ENCODE results near the gene MTG1.
"Not testable (repeated sequence)": the region's sequence is repeated elsewhere in the genome, so short reads cannot be mapped to it uniquely, and the experiment has no call there.

The MTG1 gene

DNA sequence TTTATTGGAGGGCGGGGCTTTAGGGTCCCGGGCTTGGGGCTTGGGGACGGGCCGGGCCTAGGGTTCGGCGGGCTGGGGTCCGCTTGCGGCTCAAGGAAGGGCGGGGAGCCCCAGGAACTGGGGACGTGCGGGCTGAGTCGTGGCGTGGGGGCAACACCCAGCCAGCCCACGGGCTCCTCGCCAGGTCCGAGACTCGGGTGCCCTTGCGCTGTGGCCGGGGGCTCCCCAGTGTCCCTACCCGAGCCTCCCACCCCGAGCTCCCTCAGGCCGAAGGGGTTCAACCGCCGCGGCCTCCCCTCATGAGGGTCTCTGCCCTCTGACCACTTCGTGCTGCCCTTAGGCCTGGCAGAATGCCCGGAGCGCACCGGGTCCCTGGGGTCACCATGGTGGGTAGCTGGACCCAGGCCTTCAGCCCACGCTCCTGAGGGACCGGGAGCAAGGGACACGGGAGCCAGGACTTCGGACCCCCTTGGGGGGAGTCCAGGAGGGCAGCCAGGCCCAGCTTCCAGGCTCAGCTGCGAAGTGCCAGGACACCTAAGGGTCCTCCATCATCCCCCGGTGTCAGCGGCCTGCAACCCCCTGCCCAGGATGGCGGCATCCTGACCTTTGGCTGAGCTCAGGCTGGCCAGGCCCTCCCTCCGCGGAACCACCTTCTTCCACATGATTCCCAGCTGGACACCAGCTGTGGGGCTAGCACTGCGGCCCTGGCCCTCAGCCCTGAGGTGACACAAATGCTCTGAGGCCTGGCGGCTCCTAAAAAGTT is 35.6 kb upstream of the MTG1 start:
- in situ Hi-C loops (cut with MboI; ENCODE audit: low sequenced_read_pairs) = no loop called here

- in situ Hi-C loops (cut with MboI; ENCODE audit: low sequenced_read_pairs) = no loop called here
Measured at GRCh38 chr10:133358925-133359310, 35.0 kb upstream of the MTG1 start.

DNA sequence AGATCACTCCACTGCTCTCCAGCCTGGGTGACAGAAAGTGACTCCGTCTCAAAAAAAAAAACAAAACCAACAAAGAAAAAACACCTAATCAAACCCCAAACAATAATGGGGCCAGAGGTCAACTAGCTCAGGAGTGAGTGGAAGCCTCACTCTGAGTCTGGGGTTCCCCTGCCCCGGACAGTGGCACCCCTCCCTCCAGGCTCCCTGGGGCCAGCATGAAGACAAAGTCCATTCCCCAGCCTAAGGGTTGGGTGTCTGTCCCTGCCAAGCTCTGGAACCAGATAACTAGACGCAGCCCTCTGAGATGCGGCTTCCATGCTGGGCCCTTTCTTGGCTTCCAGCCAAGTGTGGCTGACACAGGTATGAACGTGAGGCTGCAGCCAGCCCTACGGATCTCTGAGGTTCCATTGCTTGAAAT is 34.4 kb upstream of the MTG1 start:
- in situ Hi-C loops (cut with MboI; ENCODE audit: low sequenced_read_pairs) = no loop called here

- in situ Hi-C loops (cut with MboI; ENCODE audit: low sequenced_read_pairs) = no loop called here
Measured at GRCh38 chr10:133359972-133360610, 33.9 kb upstream of the MTG1 start.

DNA sequence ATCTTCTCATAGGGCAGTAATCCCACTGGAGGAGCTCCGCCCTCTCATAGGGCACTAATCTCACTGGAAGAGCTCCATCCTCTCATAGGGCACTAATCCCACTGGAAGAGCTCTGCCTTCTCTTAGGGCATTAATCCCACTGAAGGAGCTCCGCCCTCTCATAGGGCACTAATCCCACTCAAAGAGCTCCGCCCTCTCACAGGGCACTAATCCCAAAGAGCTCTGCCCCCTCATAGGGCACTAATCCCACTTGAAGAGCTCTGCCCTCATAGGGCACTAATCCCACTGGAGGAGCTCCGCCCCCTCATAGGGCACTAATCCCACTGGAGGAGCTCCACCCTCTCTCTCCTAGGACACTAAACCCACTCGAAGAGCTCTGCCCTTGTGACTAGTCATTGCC is 32.7 kb upstream of the MTG1 start:
- in situ Hi-C loops (cut with MboI; ENCODE audit: low sequenced_read_pairs) = no loop called here

- in situ Hi-C loops (cut with MboI; ENCODE audit: low sequenced_read_pairs) = no loop called here
Measured at GRCh38 chr10:133361773-133362441, 32.0 kb upstream of the MTG1 start.

DNA sequence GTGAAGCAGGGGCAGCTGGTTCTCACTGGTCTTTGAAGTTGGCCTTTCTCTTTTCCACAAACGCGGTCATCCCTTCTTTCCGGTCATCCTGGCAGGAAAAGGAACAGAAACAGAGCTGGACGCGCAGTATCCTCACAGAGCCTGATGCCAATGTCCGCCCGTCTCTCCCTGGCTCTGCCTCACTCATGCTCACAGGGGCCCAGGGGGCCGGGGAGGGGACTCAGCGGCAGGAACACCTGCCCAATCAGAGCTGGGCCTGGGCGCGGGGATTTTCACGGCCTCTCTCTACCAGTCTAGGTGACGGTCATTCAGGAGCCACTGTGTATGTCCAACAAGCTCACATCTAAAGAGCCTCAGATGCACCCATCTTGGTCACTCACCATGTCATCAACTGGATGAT is 31.1 kb upstream of the MTG1 start:
- in situ Hi-C loops (cut with MboI; ENCODE audit: low sequenced_read_pairs) = no loop called here

DNA sequence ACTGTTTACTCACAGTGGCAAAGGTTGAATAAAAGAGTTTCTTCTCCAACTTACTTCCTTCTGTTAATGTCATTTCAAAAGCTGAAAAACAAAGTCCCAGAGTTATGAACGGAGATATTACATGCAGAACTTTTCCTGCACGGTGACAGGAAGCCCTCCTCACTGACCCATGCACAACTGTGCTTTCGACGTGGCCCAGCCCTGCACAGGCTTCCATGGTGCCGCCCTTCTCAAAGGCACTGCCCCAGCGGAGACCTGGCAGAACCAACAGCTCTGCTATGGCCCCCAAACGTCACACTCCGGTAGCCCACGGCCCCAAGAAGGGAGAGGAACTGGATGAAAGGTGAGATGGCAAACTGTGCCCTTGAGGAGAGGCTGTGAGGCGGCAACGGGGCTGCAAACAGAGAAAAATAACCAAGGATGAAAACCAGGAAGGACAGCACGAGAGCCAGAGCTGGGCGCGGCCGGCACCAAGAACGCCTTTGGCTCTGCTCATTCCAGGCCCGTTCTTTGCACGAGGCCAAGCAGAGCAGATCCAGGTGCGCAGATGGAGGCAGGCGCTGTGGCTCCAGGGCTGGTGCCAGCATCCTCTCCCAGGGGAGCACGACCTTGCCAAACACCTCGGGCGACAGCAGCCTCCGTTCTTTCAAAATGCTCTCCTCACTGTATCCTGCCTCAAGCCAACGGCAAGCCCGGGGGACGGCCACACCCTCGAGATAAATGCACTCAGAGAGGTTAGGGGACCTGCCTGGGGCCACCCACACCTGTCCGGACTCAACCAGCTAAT is 29.1 kb upstream of the MTG1 start:
- in situ Hi-C loops (cut with MboI; ENCODE audit: low sequenced_read_pairs) = no loop called here

- in situ Hi-C loops (cut with MboI; ENCODE audit: low sequenced_read_pairs) = no loop called here
Measured at GRCh38 chr10:133365461-133366129, 28.4 kb upstream of the MTG1 start.

GRCh38 chr10:133366130-133366478 is 27.9 kb upstream of the MTG1 start:
- in situ Hi-C loops (cut with MboI; ENCODE audit: low sequenced_read_pairs) = no loop called here

DNA sequence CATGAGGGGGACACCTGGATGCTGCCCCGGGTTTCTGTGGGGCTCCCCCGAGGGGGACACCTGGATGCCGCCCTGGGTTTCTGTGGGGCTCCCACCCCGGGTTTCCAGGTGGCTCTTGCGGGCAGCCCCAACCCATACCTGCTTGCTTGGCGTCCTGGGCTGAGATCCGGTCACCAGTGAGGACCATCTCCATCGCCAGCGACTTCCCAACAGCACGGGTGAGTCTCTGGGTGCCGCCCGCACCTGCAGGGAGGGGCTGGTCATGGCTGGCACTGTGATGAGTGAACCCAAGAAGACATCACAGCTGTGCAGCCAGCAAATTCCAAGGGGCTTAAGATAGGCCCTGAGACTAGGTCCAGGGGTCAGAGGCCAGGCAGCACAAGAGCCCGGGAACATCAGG is 27.2 kb upstream of the MTG1 start:
- in situ Hi-C loops (cut with MboI; ENCODE audit: low sequenced_read_pairs) = no loop called here

- in situ Hi-C loops (cut with MboI; ENCODE audit: low sequenced_read_pairs) = not testable (repeated sequence)
Measured at GRCh38 chr10:133367461-133367860, 26.5 kb upstream of the MTG1 start.

GRCh38 chr10:133368153-133368552 is 25.8 kb upstream of the MTG1 start:
- in situ Hi-C loops (cut with MboI; ENCODE audit: low sequenced_read_pairs) = no loop called here

GRCh38 chr10:133370030-133370786 is 23.7 kb upstream of the MTG1 start:
- in situ Hi-C loops (cut with MboI; ENCODE audit: low sequenced_read_pairs) = no loop called here

GRCh38 chr10:133372507-133372906 is 21.4 kb upstream of the MTG1 start:
- in situ Hi-C loops (cut with MboI; ENCODE audit: low sequenced_read_pairs) = no loop called here

- in situ Hi-C loops (cut with MboI; ENCODE audit: low sequenced_read_pairs) = no loop called here
Measured at GRCh38 chr10:133373174-133374090, 20.5 kb upstream of the MTG1 start, which contains the start of gene ECHS1. ECHS1 (minus strand) TSS chr10:133373354; CDS start chr10:133373333, 21 bp downstream.

GRCh38 chr10:133375357-133376115 is 18.4 kb upstream of the MTG1 start:
- in situ Hi-C loops (cut with MboI; ENCODE audit: low sequenced_read_pairs) = no loop called here

GRCh38 chr10:133376183-133376582 is 17.8 kb upstream of the MTG1 start:
- in situ Hi-C loops (cut with MboI; ENCODE audit: low sequenced_read_pairs) = not testable (repeated sequence)
